A549 treated with DMSO at 1 μM for 4 hours (cell line): ENCODE data around the gene DDX53. TPM values are rescaled to one million over a fixed set of nuclear protein-coding genes. Genes with fewer than 3 reads are reported as not detected.

Experiments used
- total RNA-seq: library from RNA; stranded (reverse); fragments of 200-300 nt; extraction: Qiagen RNA extraction; gene quantifications from 5 replicates; pipeline ENCODE4 v1.2.3, GENCODE V29; 2022; ENCODE audit warnings: low read depth

Gene DDX53
- total RNA-seq, result not detected in 5 replicates

GRCh38 chrX:22999696-23000223 lies at the start of gene DDX53:
DDX53 (plus strand) TSS chrX:22999960; CDS start chrX:23000058, 98 bp downstream.

